ENCODE results near the gene FALEC. TPM values are rescaled to one million over a fixed set of nuclear protein-coding genes. Genes with fewer than 3 reads are reported as not detected.

Gene FALEC
- total RNA-seq, 1 experiment from 2014 or later, result 0.71 TPM

DNA sequence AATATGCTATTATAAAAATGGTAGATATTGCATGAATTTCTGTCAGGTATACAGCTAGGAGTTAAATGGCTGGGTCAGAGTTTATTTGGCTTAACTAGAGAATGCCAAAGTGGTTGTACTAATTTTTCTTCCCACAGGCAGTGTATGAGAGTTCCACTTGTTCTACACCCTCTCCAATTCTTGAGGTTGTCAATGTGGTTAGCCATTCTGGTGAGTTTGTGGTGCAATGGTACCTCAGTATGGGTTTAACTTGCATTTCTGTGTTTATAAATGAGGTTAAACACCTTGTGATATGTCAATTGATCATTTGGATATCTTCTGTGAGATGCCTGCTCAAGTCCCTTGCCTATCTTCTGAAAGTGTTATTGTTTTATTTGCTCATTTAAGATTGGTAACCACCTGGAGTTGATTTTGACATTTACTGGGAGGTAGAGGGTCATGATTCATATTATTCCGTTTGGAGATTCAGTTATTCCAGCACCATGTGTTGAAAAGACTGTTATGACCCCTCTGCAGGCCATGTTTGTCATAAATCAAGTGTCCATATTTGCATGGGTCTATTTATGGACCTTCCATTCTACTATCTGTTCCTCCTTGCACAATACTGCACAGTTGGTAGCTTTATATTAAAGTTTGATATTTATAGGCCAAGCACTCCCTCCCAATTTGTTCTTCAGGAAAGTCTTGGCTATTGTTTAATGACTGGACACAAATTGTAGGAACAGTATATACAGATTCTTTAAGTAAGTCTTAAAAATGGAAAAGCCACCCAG, 5.8 kb downstream of the FALEC start:
- CTCF ChIA-PET, result no interaction called here

DNA sequence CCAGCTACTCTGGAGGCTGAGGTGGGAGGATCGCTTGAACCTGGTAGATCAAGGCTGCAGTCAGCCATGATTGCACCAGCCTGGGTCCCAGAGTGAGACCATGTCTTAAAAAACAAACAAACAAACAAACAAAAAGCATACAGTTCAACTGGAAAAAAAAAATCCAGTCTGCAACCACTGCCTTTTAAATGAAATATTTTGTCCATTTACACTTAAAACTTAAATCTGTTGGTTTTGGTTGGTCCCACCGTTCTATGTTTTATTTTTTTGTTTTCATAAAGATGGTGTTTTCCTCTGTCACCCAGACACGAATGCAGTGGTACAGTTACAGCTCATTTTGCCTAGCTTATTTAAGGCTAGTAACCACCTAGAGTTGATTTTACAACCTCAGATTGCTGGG, 9.8 kb downstream of the FALEC start:
- intact Hi-C loops (cut with micrococcal nuclease; ENCODE audit: unreplicated experiment), result no loop called here
- no peak for DNase-seq
- Mint-ChIP-seq H3K27ac (ENCODE audit: unreplicated experiment) (no peak overlapping the region), H3K4me3 (ENCODE audit: low read depth, unreplicated experiment) (no peak overlapping the region), H3K4me1 (ENCODE audit: low read depth, unreplicated experiment) (peaks cover 23% of the 10 kb centered on the region), H3K27me3 (ENCODE audit: unreplicated experiment) (no peaks in the 10 kb centered on the region), H3K36me3 (ENCODE audit: insufficient read depth, unreplicated experiment) (peaks cover 14% of the 10 kb centered on the region), H3K9me3 (ENCODE audit: low read depth, unreplicated experiment) (no peaks in the 10 kb centered on the region)
- BruUV-seq (replicated peaks), result no TSS peak
- TF ChIP-seq, protein P1, sequence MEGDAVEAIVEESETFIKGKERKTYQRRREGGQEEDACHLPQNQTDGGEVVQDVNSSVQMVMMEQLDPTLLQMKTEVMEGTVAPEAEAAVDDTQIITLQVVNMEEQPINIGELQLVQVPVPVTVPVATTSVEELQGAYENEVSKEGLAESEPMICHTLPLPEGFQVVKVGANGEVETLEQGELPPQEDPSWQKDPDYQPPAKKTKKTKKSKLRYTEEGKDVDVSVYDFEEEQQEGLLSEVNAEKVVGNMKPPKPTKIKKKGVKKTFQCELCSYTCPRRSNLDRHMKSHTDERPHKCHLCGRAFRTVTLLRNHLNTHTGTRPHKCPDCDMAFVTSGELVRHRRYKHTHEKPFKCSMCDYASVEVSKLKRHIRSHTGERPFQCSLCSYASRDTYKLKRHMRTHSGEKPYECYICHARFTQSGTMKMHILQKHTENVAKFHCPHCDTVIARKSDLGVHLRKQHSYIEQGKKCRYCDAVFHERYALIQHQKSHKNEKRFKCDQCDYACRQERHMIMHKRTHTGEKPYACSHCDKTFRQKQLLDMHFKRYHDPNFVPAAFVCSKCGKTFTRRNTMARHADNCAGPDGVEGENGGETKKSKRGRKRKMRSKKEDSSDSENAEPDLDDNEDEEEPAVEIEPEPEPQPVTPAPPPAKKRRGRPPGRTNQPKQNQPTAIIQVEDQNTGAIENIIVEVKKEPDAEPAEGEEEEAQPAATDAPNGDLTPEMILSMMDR (IDR thresholded peaks at IDR 0.05; ENCODE audit: unreplicated experiment), result no peak
- CTCF ChIA-PET, result no interaction called here

More for the DNA sequence above, 5.8 kb downstream of the FALEC start:
- intact Hi-C loops (cut with micrococcal nuclease; ENCODE audit: unreplicated experiment), result no loop called here
- BruUV-seq (replicated peaks), result no TSS peak
- Mint-ChIP-seq H3K4me3 (ENCODE audit: low read depth, unreplicated experiment) (no peak overlapping the region), H3K27ac (ENCODE audit: unreplicated experiment) (no peak overlapping the region), H3K27me3 (ENCODE audit: unreplicated experiment) (no peaks in the 10 kb centered on the region), H3K36me3 (ENCODE audit: insufficient read depth, unreplicated experiment) (peaks cover 5% of the 10 kb centered on the region), H3K9me3 (ENCODE audit: low read depth, unreplicated experiment) (no peaks in the 10 kb centered on the region), H3K4me1 (ENCODE audit: low read depth, unreplicated experiment) (peaks cover 5% of the 10 kb centered on the region)
- TF ChIP-seq, protein P1 (IDR thresholded peaks at IDR 0.05; ENCODE audit: unreplicated experiment), result no peak
- DNase-seq, result no peak

DNA sequence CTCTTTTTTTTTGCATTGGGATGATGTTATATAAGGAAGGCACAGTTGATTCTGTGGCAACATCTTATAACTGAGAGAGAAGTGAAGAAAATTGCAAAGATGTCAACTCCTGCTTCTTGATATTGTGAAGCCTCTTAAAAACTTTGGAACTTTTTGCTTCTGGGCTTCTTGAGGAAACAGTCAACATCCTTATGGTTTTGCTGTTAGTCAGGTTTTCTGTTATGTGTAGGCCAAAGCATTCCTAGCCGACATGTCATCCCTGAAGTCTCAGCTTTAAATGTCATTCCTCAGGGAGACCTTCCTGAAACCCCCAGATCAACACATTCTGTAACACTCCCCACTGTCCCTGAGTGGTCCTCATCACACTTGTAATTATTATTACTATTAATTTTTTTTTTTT, 12.6 kb downstream of the FALEC start:
- CTCF ChIA-PET, result interaction anchor here (0.7 to 1.7 kb wide), 7 partner anchors 13 to 1788 kb away, joined by 3 to 8 read pairs (median 4); partner anchors contain the start of gene FALEC
- no peaks in the 10 kb centered on the region for H3K27me3 Mint-ChIP-seq (ENCODE audit: unreplicated experiment)
- no peaks in the 10 kb centered on the region for H3K9me3 Mint-ChIP-seq (ENCODE audit: low read depth, unreplicated experiment)
- intact Hi-C loops (cut with micrococcal nuclease; ENCODE audit: unreplicated experiment), result no loop called here
- TF ChIP-seq, protein P1 (IDR thresholded peaks at IDR 0.05; ENCODE audit: unreplicated experiment), result no peak
- no peak overlapping the region for H3K4me3 Mint-ChIP-seq (ENCODE audit: low read depth, unreplicated experiment)
- H3K36me3 Mint-ChIP-seq (ENCODE audit: insufficient read depth, unreplicated experiment), result peaks cover 27% of the 10 kb centered on the region
- peak overlapping the region; percentile 96 for H3K27ac Mint-ChIP-seq (ENCODE audit: unreplicated experiment)
- peaks cover 51% of the 10 kb centered on the region for H3K4me1 Mint-ChIP-seq (ENCODE audit: low read depth, unreplicated experiment)
- no TSS peak for BruUV-seq (replicated peaks)
- DNase-seq, result no peak

DNA sequence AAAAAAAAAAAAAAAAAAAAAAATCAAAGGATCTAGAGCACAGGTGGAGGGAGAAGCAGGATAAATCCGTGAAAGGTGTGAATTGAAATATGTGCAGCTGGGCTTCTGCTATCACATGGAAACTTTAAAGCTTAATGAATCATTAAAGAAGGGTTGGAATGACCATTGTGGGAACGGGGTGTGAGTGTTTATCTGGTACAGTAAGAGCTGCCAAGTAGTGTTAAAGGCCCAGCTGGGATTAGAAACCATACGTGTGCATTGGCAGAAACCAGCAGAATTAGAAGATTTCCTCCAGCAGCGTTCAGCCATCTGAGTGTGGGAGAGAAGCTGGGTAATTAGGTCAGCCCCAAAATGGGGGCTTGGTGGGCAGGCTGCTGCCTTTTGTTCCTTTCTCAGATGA, 13.5 kb downstream of the FALEC start:
- TF ChIP-seq, protein P1 (IDR thresholded peaks at IDR 0.05; ENCODE audit: unreplicated experiment), result no peak
- Mint-ChIP-seq H3K4me3 (ENCODE audit: low read depth, unreplicated experiment) (no peak overlapping the region), H3K4me1 (ENCODE audit: low read depth, unreplicated experiment) (peaks cover 59% of the 10 kb centered on the region), H3K27me3 (ENCODE audit: unreplicated experiment) (no peaks in the 10 kb centered on the region), H3K27ac (ENCODE audit: unreplicated experiment) (peak overlapping the region; percentile 96), H3K36me3 (ENCODE audit: insufficient read depth, unreplicated experiment) (peaks cover 27% of the 10 kb centered on the region), H3K9me3 (ENCODE audit: low read depth, unreplicated experiment) (no peaks in the 10 kb centered on the region)
- CTCF ChIA-PET, result interaction anchor here (0.6 to 1.7 kb wide), 12 partner anchors 13 to 1787 kb away, joined by 3 to 8 read pairs (median 4); partner anchors contain the start of gene FALEC
- intact Hi-C loops (cut with micrococcal nuclease; ENCODE audit: unreplicated experiment), result no loop called here
- no TSS peak for BruUV-seq (replicated peaks)
- peak; percentile 47 for DNase-seq

Data from Calu3 (cell line).